Activated CD4-positive, CD25-positive, alpha-beta regulatory T cell (primary cell): ENCODE data around the gene GGT6.
A peak's percentile ranks its signal among the peaks of the same experiment; 100 is the strongest.

Experiments used
- DNase-seq, 4 experiments: peaks; one replicate each; lab custom pipeline; 2025; lab: John Stamatoyannopoulos, UW

Gene GGT6

GRCh38 chr17:4576161-4576558 lies 15.8 kb upstream of the GGT6 start:
- no peak for DNase-seq

GRCh38 chr17:4574448-4575045 lies 14.2 kb upstream of the GGT6 start:
- DNase-seq: no peak

GRCh38 chr17:4573669-4574068 lies 13.3 kb upstream of the GGT6 start:
- peak in 2 of 4 experiments; percentile 20 to 24 for DNase-seq

GRCh38 chr17:4573115-4573514 lies 12.7 kb upstream of the GGT6 start:
- DNase-seq: no peak

GRCh38 chr17:4572131-4572530 lies 11.8 kb upstream of the GGT6 start:
- no peak for DNase-seq

GRCh38 chr17:4569591-4569990 lies 9.2 kb upstream of the GGT6 start:
- no peak for DNase-seq

- peak in 1 of 4 experiments; percentile 14 for DNase-seq
Observed at GRCh38 chr17:4566785-4567184, 6.4 kb upstream of the GGT6 start.

- no peak for DNase-seq
Observed at GRCh38 chr17:4565209-4566141, 5.1 kb upstream of the GGT6 start.

GRCh38 chr17:4562015-4562969 lies 1.9 kb upstream of the GGT6 start:
- DNase-seq: no peak

GRCh38 chr17:4560837-4561256 lies 470 bp upstream of the GGT6 start:
- no peak for DNase-seq

GRCh38 chr17:4559966-4560365 lies 411 bp downstream of the GGT6 start:
- DNase-seq: no peak

GRCh38 chr17:4559139-4559791 lies 1.1 kb downstream of the GGT6 start:
- no peak for DNase-seq

- no peak for DNase-seq
Observed at GRCh38 chr17:4558347-4558971, 1.9 kb downstream of the GGT6 start.

GRCh38 chr17:4557626-4558346 lies 2.6 kb downstream of the GGT6 start:
- no peak for DNase-seq

GRCh38 chr17:4556996-4557395 lies 3.4 kb downstream of the GGT6 start:
- no peak for DNase-seq

- no peak for DNase-seq
Observed at GRCh38 chr17:4555873-4556759, 4.3 kb downstream of the GGT6 start.

GRCh38 chr17:4554997-4555799 lies 5.2 kb downstream of the GGT6 start, which contains the start of gene MYBBP1A:
Gene MYBBP1A (minus strand): TSS chr17:4555384. CDS start chr17:4555324, 60 bp downstream.
- DNase-seq: peak; percentile 91 to 97 (median 92)

GRCh38 chr17:4554441-4554996 lies 5.9 kb downstream of the GGT6 start:
- DNase-seq: no peak
